ENCODE data around the gene PSAP.

DNA sequence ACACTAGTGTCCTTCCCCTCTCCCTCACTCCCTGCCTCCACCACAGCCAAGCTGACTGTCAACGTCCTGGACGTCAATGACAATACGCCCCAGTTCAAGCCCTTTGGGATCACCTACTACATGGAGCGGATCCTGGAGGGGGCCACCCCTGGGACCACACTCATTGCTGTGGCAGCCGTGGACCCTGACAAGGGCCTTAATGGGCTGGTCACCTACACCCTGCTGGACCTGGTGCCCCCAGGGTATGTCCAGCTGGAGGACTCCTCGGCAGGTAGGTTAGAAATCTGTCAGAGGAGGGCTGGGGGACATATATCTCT is 52.8 kb downstream of the PSAP start:
- TF ChIP-seq EZH2 (IDR thresholded peaks at IDR 0.05; ENCODE audit: low read depth) = no peak
- TF ChIP-seq, protein P1, sequence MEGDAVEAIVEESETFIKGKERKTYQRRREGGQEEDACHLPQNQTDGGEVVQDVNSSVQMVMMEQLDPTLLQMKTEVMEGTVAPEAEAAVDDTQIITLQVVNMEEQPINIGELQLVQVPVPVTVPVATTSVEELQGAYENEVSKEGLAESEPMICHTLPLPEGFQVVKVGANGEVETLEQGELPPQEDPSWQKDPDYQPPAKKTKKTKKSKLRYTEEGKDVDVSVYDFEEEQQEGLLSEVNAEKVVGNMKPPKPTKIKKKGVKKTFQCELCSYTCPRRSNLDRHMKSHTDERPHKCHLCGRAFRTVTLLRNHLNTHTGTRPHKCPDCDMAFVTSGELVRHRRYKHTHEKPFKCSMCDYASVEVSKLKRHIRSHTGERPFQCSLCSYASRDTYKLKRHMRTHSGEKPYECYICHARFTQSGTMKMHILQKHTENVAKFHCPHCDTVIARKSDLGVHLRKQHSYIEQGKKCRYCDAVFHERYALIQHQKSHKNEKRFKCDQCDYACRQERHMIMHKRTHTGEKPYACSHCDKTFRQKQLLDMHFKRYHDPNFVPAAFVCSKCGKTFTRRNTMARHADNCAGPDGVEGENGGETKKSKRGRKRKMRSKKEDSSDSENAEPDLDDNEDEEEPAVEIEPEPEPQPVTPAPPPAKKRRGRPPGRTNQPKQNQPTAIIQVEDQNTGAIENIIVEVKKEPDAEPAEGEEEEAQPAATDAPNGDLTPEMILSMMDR (conservative IDR thresholded peaks at IDR 0.05) = no peak
